SK-N-SH (cell line): ENCODE results near the gene DZIP1.

Experiments used
- CTCF ChIP-seq: fragments of 200-600 bp; sonication (generic); IDR thresholded peaks from 2 replicates; pipeline ENCODE4 v1.6.1; 2017; ENCODE audit warnings: antibody characterized with exemption, mild to moderate bottlenecking, moderate library complexity
- EP300 ChIP-seq, 2 experiments: IDR thresholded peaks; 2 replicates each; pipeline versions ENCODE4 v1.4.0 to v1.6.1; 2012; ENCODE audit warnings: borderline replicate concordance in 1 of 2, low read depth in 1 of 2, low read length in 1 of 2
- EZH2phosphoT487 ChIP-seq: fragments of 200-600 bp; sonication (generic); IDR thresholded peaks from 2 replicates; pipeline ENCODE4 v1.6.1; 2017; ENCODE audit warnings: low read depth, mixed run types, mild to moderate bottlenecking, antibody characterized with exemption, moderate library complexity, borderline replicate concordance
- GABPA ChIP-seq: IDR thresholded peaks from 2 replicates; pipeline ENCODE4 v1.4.0; 2012; ENCODE audit warnings: low read depth, mild to moderate bottlenecking
- GATA2 ChIP-seq: sonication (generic); formaldehyde crosslinking; IDR thresholded peaks from 2 replicates; pipeline ENCODE4 v1.5.0; 2020; ENCODE audit warnings: mild to moderate bottlenecking, missing genetic modification reagents
- MXI1 ChIP-seq: IDR thresholded peaks from 2 replicates; pipeline ENCODE4 v1.6.1; 2012; ENCODE audit warnings: mild to moderate bottlenecking, low read depth, low read length, improper control_type of control experiment
- RAD21 ChIP-seq: IDR thresholded peaks from 2 replicates; pipeline ENCODE4 v1.6.1; 2012; ENCODE audit warnings: mild to moderate bottlenecking, low read length
- RCOR1 ChIP-seq: fragments of 150-350 bp; IDR thresholded peaks from 2 replicates; pipeline ENCODE4 v1.6.1; 2017; ENCODE audit warnings: antibody characterized with exemption, low read length
- REST ChIP-seq: IDR thresholded peaks from 2 replicates; pipeline ENCODE4 v1.6.1; 2012; ENCODE audit warnings: mild to moderate bottlenecking, low read depth, low read length, moderate library complexity
- TAF1 ChIP-seq: IDR thresholded peaks from 2 replicates; pipeline ENCODE4 v1.6.1; 2012; ENCODE audit warnings: low read depth, mild to moderate bottlenecking, low read length, moderate library complexity, borderline replicate concordance
- TCF12 ChIP-seq: IDR thresholded peaks from 2 replicates; pipeline ENCODE4 v1.4.0; 2012
- YY1 ChIP-seq: IDR thresholded peaks from 2 replicates; pipeline ENCODE4 v1.4.0; 2012; ENCODE audit warnings: low read depth, mild to moderate bottlenecking

DNA sequence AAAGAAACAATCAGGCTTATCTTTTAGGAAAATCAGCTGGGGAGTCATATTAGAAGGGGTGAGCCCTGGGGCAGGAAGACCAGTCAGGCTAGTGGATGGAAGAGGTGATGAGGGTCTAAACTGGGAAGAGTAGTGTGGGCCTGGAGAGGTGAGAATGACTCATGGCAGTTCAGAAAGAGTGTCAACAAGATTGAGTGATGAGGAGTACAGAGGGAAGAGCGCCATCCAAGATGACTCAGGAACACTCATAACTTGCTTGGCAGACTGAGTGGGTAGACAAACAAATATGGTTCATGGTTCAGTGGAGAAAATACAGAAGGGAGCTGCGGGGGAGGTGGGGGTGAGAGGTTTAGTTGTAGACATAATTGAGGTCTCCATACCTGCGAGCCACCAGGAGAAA is 109.3 kb downstream of the DZIP1 start:
- TF ChIP-seq MXI1 (no peak), RAD21 (no peak), TCF12 (peak; percentile 39; the same call in 1 of the 2 replicates), TAF1 (no peak), RCOR1 (no peak), EP300 (IDR thresholded peaks at IDR 0.05; ENCODE audit: borderline replicate concordance in 1 of 2, low read depth in 1 of 2, low read length in 1 of 2) (peak in 1 of 2 experiments; percentile 49; a peak in 1 of 4 replicates), CTCF (no peak), YY1 (no peak), GABPA (no peak), REST (no peak), EZH2phosphoT487 (no peak), GATA2 (CRISPR knock-in tag) (no peak)
